HepG2 (cell line): ENCODE data around the gene PLCB2. TPM values are rescaled to one million over a fixed set of nuclear protein-coding genes. Genes with fewer than 3 reads are reported as not detected.
A peak's percentile ranks its signal among the peaks of the same experiment; 100 is the strongest.

ENCODE experiments used
- ARNT ChIP-seq: fragments of 450-650 bp; IDR thresholded peaks from 2 replicates; pipeline ENCODE4 v1.6.1; 2017
- ELF3 ChIP-seq: IDR thresholded peaks from 2 replicates; pipeline ENCODE4 v1.6.1; 2016; ENCODE audit warnings: missing genetic modification reagents, missing compliant biosample characterization
- ERF ChIP-seq: IDR thresholded peaks from 2 replicates; pipeline ENCODE4 v1.6.1; 2018; ENCODE audit warnings: missing biosample characterization, missing genetic modification reagents
- ETS1 ChIP-seq: sonication (generic); formaldehyde crosslinking; IDR thresholded peaks from 2 replicates; pipeline ENCODE4 v1.4.0; 2020; ENCODE audit warnings: missing genetic modification reagents
- FLYWCH1 ChIP-seq: sonication (generic); formaldehyde crosslinking; IDR thresholded peaks from 2 replicates; pipeline ENCODE4 v1.8.1; 2023; ENCODE audit warnings: mild to moderate bottlenecking, missing genetic modification reagents
- FOXA1 ChIP-seq, 2 experiments: fragments of 450-650 bp in 1 of 2; sonication (generic) in 1 of 2; formaldehyde crosslinking in 1 of 2; IDR thresholded peaks; 2 replicates each; pipeline versions ENCODE4 v1.4.0 to v1.6.1; 2016 to 2020; ENCODE audit warnings: missing genetic modification reagents in 1 of 2
- KDM5B ChIP-seq: sonication (generic); formaldehyde crosslinking; IDR thresholded peaks from 2 replicates; pipeline ENCODE4 v1.4.0; 2020; ENCODE audit warnings: missing genetic modification reagents, mild to moderate bottlenecking, borderline replicate concordance
- KDM6A ChIP-seq: IDR thresholded peaks from 2 replicates; pipeline ENCODE4 v1.6.1; 2016; ENCODE audit warnings: low read depth
- KLF12 ChIP-seq: sonication (generic); formaldehyde crosslinking; IDR thresholded peaks from 2 replicates; pipeline ENCODE4 v1.4.0; 2020; ENCODE audit warnings: missing genetic modification reagents, borderline replicate concordance
- MED13 ChIP-seq: sonication (generic); formaldehyde crosslinking; IDR thresholded peaks from 2 replicates; pipeline ENCODE4 v1.5.0; 2020; ENCODE audit warnings: missing genetic modification reagents
- NCOA1 ChIP-seq: sonication (generic); formaldehyde crosslinking; IDR thresholded peaks from 2 replicates; pipeline ENCODE4 v1.9.0; 2021; ENCODE audit warnings: missing genetic modification reagents
- PBX3 ChIP-seq: sonication (generic); formaldehyde crosslinking; IDR thresholded peaks from 2 replicates; pipeline ENCODE4 v1.8.1; 2023; ENCODE audit warnings: missing genetic modification reagents, inconsistent platforms, borderline replicate concordance
- RFX1 ChIP-seq: fragments of 450-650 bp; IDR thresholded peaks from 2 replicates; pipeline ENCODE4 v1.6.1; 2017
- ZNF256 ChIP-seq: sonication (generic); formaldehyde crosslinking; conservative IDR thresholded peaks from 2 replicates; pipeline ENCODE4 v1.4.0; 2020; ENCODE audit warnings: missing genetic modification reagents
- ZNF431 ChIP-seq: sonication (generic); formaldehyde crosslinking; IDR thresholded peaks from 2 replicates; pipeline ENCODE4 v1.9.0; 2022; ENCODE audit warnings: missing genetic modification reagents, low read depth, mild to moderate bottlenecking, borderline replicate concordance
- ZNF609 ChIP-seq: sonication (generic); formaldehyde crosslinking; IDR thresholded peaks from 2 replicates; pipeline ENCODE4 v1.4.0; 2020; ENCODE audit warnings: mild to moderate bottlenecking, missing genetic modification reagents, borderline replicate concordance
- ZNF737 ChIP-seq: sonication (generic); formaldehyde crosslinking; IDR thresholded peaks from 2 replicates; pipeline ENCODE4 v1.5.0; 2020; ENCODE audit warnings: missing genetic modification reagents, mild to moderate bottlenecking, borderline replicate concordance
- polyA plus RNA-seq, 8 experiments: library from polyadenylated mRNA; depleted of rRNA in 3 of 8; stranded (reverse) in 7 of 8; unstranded in 1 of 8; fragments of >200 nt; fragmentation: Illumina TruSeq in 4 of 8; extraction: Trizol in 4 of 8; gene quantifications; 2 replicates each; pipeline versions ENCODE4 v1.2.1 to v1.2.3, GENCODE V29; 2011 to 2016; ENCODE audit warnings: low read depth in 4 of 8, missing spikeins in 1 of 8, mixed read lengths in 1 of 8; ENCODE audit not compliant: insufficient read depth in 1 of 8
- total RNA-seq, 5 experiments: library from RNA; depleted of rRNA; stranded (reverse); fragments of >200 nt; fragmentation: Illumina TruSeq; extraction: Trizol; gene quantifications; 2 replicates each; pipeline ENCODE4 v1.2.3, GENCODE V29; 2016; ENCODE audit warnings: low read depth in 1 of 5
- TF ChIP-seq, protein P1 (sequence below): sonication (generic); formaldehyde crosslinking; IDR thresholded peaks from 2 replicates; pipeline ENCODE4 v1.4.0; 2020; ENCODE audit warnings: missing genetic modification reagents, borderline replicate concordance
- TF ChIP-seq, protein P2 (sequence below): sonication (generic); formaldehyde crosslinking; IDR thresholded peaks from 2 replicates; pipeline ENCODE4 v1.4.0; 2020; ENCODE audit warnings: missing genetic modification reagents

The PLCB2 gene
- total and polyA plus RNA-seq, 2 of the 13 experiments (the other 11 are each of a cell fraction or from before 2014, with no cell fraction given), result 0.11 TPM; not detected in 1

DNA sequence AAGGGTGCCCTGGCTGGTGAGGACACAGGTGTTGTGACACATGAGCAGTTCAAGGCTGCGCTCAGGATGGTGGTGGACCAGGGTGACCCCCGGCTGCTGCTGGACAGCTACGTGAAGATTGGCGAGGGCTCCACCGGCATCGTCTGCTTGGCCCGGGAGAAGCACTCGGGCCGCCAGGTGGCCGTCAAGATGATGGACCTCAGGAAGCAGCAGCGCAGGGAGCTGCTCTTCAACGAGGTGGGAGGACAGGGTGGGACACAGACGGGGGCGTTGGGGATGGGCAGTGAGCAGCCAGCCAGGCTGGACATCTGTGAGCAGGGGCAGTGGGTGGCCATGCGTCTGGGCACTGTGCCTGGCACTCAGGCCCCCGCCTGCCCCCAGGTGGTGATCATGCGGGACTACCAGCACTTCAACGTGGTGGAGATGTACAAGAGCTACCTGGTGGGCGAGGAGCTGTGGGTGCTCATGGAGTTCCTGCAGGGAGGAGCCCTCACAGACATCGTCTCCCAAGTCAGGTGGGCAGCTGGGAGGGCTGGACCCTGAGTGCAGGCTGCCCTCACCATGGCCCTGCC, 35.2 kb downstream of the PLCB2 start (continued):
- TF ChIP-seq ZNF609 (0 out of 2 replicates have a peak, but pooled peaks have one; percentile 12), ETS1 (CRISPR knock-in tag) (no peak), FOXA1 (IDR thresholded peaks at IDR 0.05) (no peak), FOXA1 (CRISPR knock-in tag; IDR thresholded peaks at IDR 0.05) (no peak), FLYWCH1 (CRISPR knock-in tag) (no peak), NCOA1 (CRISPR knock-in tag) (no peak), ARNT (no peak), RFX1 (no peak), MED13 (CRISPR knock-in tag) (no peak), ZNF431 (CRISPR knock-in tag) (no peak), KLF12 (CRISPR knock-in tag) (no peak), ERF (CRISPR knock-in tag) (no peak), ZNF737 (CRISPR knock-in tag) (no peak), ELF3 (CRISPR knock-in tag) (no peak), PBX3 (no peak), KDM6A (CRISPR knock-in tag) (no peak), KDM5B (no peak), ZNF256 (CRISPR knock-in tag) (no peak)
- TF ChIP-seq, protein P1, sequence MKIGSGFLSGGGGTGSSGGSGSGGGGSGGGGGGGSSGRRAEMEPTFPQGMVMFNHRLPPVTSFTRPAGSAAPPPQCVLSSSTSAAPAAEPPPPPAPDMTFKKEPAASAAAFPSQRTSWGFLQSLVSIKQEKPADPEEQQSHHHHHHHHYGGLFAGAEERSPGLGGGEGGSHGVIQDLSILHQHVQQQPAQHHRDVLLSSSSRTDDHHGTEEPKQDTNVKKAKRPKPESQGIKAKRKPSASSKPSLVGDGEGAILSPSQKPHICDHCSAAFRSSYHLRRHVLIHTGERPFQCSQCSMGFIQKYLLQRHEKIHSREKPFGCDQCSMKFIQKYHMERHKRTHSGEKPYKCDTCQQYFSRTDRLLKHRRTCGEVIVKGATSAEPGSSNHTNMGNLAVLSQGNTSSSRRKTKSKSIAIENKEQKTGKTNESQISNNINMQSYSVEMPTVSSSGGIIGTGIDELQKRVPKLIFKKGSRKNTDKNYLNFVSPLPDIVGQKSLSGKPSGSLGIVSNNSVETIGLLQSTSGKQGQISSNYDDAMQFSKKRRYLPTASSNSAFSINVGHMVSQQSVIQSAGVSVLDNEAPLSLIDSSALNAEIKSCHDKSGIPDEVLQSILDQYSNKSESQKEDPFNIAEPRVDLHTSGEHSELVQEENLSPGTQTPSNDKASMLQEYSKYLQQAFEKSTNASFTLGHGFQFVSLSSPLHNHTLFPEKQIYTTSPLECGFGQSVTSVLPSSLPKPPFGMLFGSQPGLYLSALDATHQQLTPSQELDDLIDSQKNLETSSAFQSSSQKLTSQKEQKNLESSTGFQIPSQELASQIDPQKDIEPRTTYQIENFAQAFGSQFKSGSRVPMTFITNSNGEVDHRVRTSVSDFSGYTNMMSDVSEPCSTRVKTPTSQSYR (CRISPR knock-in tag), result no peak
- TF ChIP-seq, protein P2, sequence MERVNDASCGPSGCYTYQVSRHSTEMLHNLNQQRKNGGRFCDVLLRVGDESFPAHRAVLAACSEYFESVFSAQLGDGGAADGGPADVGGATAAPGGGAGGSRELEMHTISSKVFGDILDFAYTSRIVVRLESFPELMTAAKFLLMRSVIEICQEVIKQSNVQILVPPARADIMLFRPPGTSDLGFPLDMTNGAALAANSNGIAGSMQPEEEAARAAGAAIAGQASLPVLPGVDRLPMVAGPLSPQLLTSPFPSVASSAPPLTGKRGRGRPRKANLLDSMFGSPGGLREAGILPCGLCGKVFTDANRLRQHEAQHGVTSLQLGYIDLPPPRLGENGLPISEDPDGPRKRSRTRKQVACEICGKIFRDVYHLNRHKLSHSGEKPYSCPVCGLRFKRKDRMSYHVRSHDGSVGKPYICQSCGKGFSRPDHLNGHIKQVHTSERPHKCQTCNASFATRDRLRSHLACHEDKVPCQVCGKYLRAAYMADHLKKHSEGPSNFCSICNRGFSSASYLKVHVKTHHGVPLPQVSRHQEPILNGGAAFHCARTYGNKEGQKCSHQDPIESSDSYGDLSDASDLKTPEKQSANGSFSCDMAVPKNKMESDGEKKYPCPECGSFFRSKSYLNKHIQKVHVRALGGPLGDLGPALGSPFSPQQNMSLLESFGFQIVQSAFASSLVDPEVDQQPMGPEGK (CRISPR knock-in tag), result peak; percentile 18; the same call in 1 of the 2 replicates
